Keratinocyte (primary cell): ENCODE data around the gene XYLT2.

ENCODE experiments used
- CTCF ChIP-seq, 3 experiments: IDR thresholded peaks in 1 of 3; conservative IDR thresholded peaks in 1 of 3; optimal IDR thresholded peaks in 1 of 3; 2 replicates in 2 of 3; 3 replicates in 1 of 3; pipeline versions ENCODE3 to v1.5.1; 2011; ENCODE audit warnings: low read length in 3 of 3, mild to moderate bottlenecking in 3 of 3, moderate library complexity in 2 of 3, control low read depth in 1 of 3, inconsistent platforms in 1 of 3; ENCODE audit not compliant: insufficient read depth in 2 of 3; ENCODE audit errors: extremely low read depth in 1 of 3
- EZH2 ChIP-seq: IDR thresholded peaks from one replicate; pipeline ENCODE4 v1.6.1; 2012; ENCODE audit warnings: inconsistent platforms, mild to moderate bottlenecking, low read length, moderate library complexity

- TF ChIP-seq CTCF (optimal IDR thresholded peaks at IDR 0.05 in 1 of 3, IDR thresholded peaks at IDR 0.05 in 1 of 3, conservative IDR thresholded peaks at IDR 0.05 in 1 of 3; ENCODE audit: extremely low read depth in 1 of 3, insufficient read depth in 2 of 3, low read length in 3 of 3): no peak
- no peak for TF ChIP-seq EZH2
These were observed 16.2 kb upstream of the XYLT2 start for GRCh38 chr17:50329716-50330115.
